H9 (cell line): ENCODE data around the gene SEPTIN12. TPM values are rescaled to one million over a fixed set of nuclear protein-coding genes. Genes with fewer than 3 reads are reported as not detected.

Experiments
- DNase-seq: peaks from one replicate; pipeline ENCODE4 v3.0.0-alpha.2; 2017
- H2AFZ ChIP-seq: one replicate; pipeline ENCODE4 v1.6.1; 2013; ENCODE audit warnings: mild to moderate bottlenecking, low read length, control low read depth, moderate library complexity
- H2AK5ac ChIP-seq: 2 replicates; pipeline ENCODE4 v1.6.1; 2013; ENCODE audit warnings: low read length, control low read depth, mixed read lengths; ENCODE audit not compliant: insufficient read length
- H2BK120ac ChIP-seq: one replicate; pipeline ENCODE4 v1.6.1; 2013; ENCODE audit warnings: low read depth, mild to moderate bottlenecking, low read length, control low read depth, inconsistent platforms; ENCODE audit not compliant: poor library complexity, severe bottlenecking
- H2BK12ac ChIP-seq: 2 replicates; pipeline ENCODE4 v1.6.1; 2013; ENCODE audit warnings: low read length, control low read depth, mixed read lengths, low read depth; ENCODE audit not compliant: insufficient read length
- H2BK15ac ChIP-seq: 2 replicates; pipeline ENCODE4 v1.6.1; 2013; ENCODE audit warnings: low read depth, low read length, control low read depth
- H2BK20ac ChIP-seq: one replicate; pipeline ENCODE4 v1.6.1; 2013; ENCODE audit warnings: low read depth, mild to moderate bottlenecking, low read length, control low read depth, inconsistent platforms; ENCODE audit not compliant: poor library complexity, severe bottlenecking
- H2BK5ac ChIP-seq: 2 replicates; pipeline ENCODE4 v1.6.1; 2013; ENCODE audit warnings: low read length, control low read depth, mixed read lengths; ENCODE audit not compliant: insufficient read length
- H3K14ac ChIP-seq: 2 replicates; pipeline ENCODE4 v1.6.1; 2013; ENCODE audit warnings: low read length, control low read depth; ENCODE audit not compliant: insufficient read depth
- H3K18ac ChIP-seq: 2 replicates; pipeline ENCODE4 v1.6.1; 2013; ENCODE audit warnings: low read depth, mild to moderate bottlenecking, mixed read lengths, low read length, control low read depth; ENCODE audit not compliant: insufficient read length
- H3K23ac ChIP-seq: 2 replicates; pipeline ENCODE4 v1.6.1; 2013; ENCODE audit warnings: low read length, control low read depth, mixed read lengths, low read depth; ENCODE audit not compliant: insufficient read length
- H3K23me2 ChIP-seq: 2 replicates; pipeline ENCODE4 v1.6.1; 2013; ENCODE audit warnings: low read depth, mild to moderate bottlenecking, mixed read lengths, low read length, control low read depth; ENCODE audit not compliant: insufficient read length, poor library complexity, severe bottlenecking
- H3K27ac ChIP-seq: 2 replicates; pipeline ENCODE4 v1.5.1; 2013; ENCODE audit warnings: low read length, control low read depth, mixed read lengths, low read depth; ENCODE audit not compliant: insufficient read length
- H3K27me3 ChIP-seq: 2 replicates; pipeline ENCODE4 v1.6.1; 2013; ENCODE audit warnings: low read length, control low read depth, inconsistent platforms; ENCODE audit not compliant: insufficient read depth
- H3K4ac ChIP-seq: 2 replicates; pipeline ENCODE4 v1.6.1; 2013; ENCODE audit warnings: low read depth, mild to moderate bottlenecking, control low read depth, inconsistent platforms, low read length, moderate library complexity
- H3K4me1 ChIP-seq: 2 replicates; pipeline ENCODE4 v1.6.1; 2013; ENCODE audit warnings: low read length, control low read depth, inconsistent platforms; ENCODE audit not compliant: insufficient read depth
- H3K4me2 ChIP-seq: 2 replicates; pipeline ENCODE4 v1.6.1; 2013; ENCODE audit warnings: low read length, control low read depth, mixed read lengths; ENCODE audit not compliant: insufficient read length, insufficient read depth
- H3K56ac ChIP-seq: 2 replicates; pipeline ENCODE4 v1.6.1; 2013; ENCODE audit warnings: low read depth, mild to moderate bottlenecking, mixed read lengths, low read length, control low read depth; ENCODE audit not compliant: insufficient read length
- H3K79me1 ChIP-seq: 2 replicates; pipeline ENCODE4 v1.6.1; 2013; ENCODE audit warnings: low read depth, mild to moderate bottlenecking, moderate library complexity, low read length, control low read depth, inconsistent platforms; ENCODE audit not compliant: insufficient read depth, poor library complexity, severe bottlenecking
- H3K79me2 ChIP-seq: 2 replicates; pipeline ENCODE4 v1.6.1; 2013; ENCODE audit warnings: low read length, control low read depth, inconsistent platforms; ENCODE audit not compliant: insufficient read depth
- H3K9ac ChIP-seq: 2 replicates; pipeline ENCODE4 v1.6.1; 2013; ENCODE audit warnings: low read length, control low read depth, mixed read lengths; ENCODE audit not compliant: insufficient read length; ENCODE audit errors: extremely low read depth
- H3K9me3 ChIP-seq: one replicate; pipeline ENCODE4 v1.6.1; 2013; ENCODE audit warnings: low read depth, low read length, inconsistent platforms; ENCODE audit not compliant: control insufficient read depth
- H3T11ph ChIP-seq: one replicate; pipeline ENCODE4 v1.6.1; 2013; ENCODE audit warnings: mild to moderate bottlenecking, low read length, control low read depth, inconsistent platforms
- H4K20me1 ChIP-seq: one replicate; pipeline ENCODE4 v1.6.1; 2013; ENCODE audit not compliant: control insufficient read depth, insufficient read length, insufficient read depth
- H4K5ac ChIP-seq: 2 replicates; pipeline ENCODE4 v1.6.1; 2013; ENCODE audit warnings: low read depth, mild to moderate bottlenecking, mixed read lengths, low read length, control low read depth; ENCODE audit not compliant: insufficient read length
- H4K8ac ChIP-seq: replicated peaks from 2 replicates; pipeline ENCODE4 v1.6.1; 2013; ENCODE audit warnings: low read length, control low read depth, mixed read lengths, low read depth; ENCODE audit not compliant: insufficient read length
- H4K91ac ChIP-seq: 2 replicates; pipeline ENCODE4 v1.6.1; 2013; ENCODE audit warnings: low read depth, mild to moderate bottlenecking, moderate library complexity, mixed read lengths, low read length, control low read depth; ENCODE audit not compliant: insufficient read length
- H3K27ac Mint-ChIP-seq, 3 experiments: 2 replicates in 2 of 3; 3 replicates in 1 of 3; pipeline ENCODE4 v1.8.0; 2020 to 2021; ENCODE audit warnings: mixed read lengths in 3 of 3, mild to moderate bottlenecking in 1 of 3, moderate library complexity in 1 of 3
- H3K27me3 Mint-ChIP-seq: 2 replicates; pipeline ENCODE4 v1.8.0; 2021; ENCODE audit warnings: low read depth, mild to moderate bottlenecking, moderate library complexity, mixed read lengths
- H3K36me3 Mint-ChIP-seq, 3 experiments: 2 replicates in 2 of 3; 3 replicates in 1 of 3; pipeline ENCODE4 v1.8.0; 2020 to 2021; ENCODE audit warnings: low read depth in 3 of 3, mixed read lengths in 3 of 3; ENCODE audit not compliant: insufficient read depth in 1 of 3
- H3K4me1 Mint-ChIP-seq, 2 experiments: 2 replicates each; pipeline ENCODE4 v1.8.0; 2020; ENCODE audit warnings: mixed read lengths in 2 of 2
- H3K4me3 Mint-ChIP-seq, 2 experiments: 2 replicates in 1 of 2; 3 replicates in 1 of 2; pipeline ENCODE4 v1.8.0; 2020 to 2021; ENCODE audit warnings: mild to moderate bottlenecking in 2 of 2, mixed read lengths in 2 of 2, moderate library complexity in 1 of 2
- H3K9me3 Mint-ChIP-seq, 2 experiments: 2 replicates in 1 of 2; 3 replicates in 1 of 2; pipeline ENCODE4 v1.8.0; 2020; ENCODE audit warnings: mild to moderate bottlenecking in 2 of 2, mixed read lengths in 2 of 2, moderate library complexity in 1 of 2
- WGBS: extraction: QIAGEN DNeasy Blood & Tissue Kit; methylation state at CpG from one replicate; pipeline ENCODE4 v1.1.7; 2013; ENCODE audit warnings: missing lambda C conversion rate, low lambda C conversion rate, mixed read lengths; ENCODE audit not compliant: insufficient read length; ENCODE audit errors: extremely low coverage; 5-methylcytosine and 5-hydroxymethylcytosine counted together
- total RNA-seq: library from RNA; stranded (reverse); gene quantifications from 2 replicates; pipeline ENCODE4 v1.2.1, GENCODE V29; 2021
- TF ChIP-seq, protein P1 (sequence below): fragments of 200-600 bp; sonication (generic); conservative IDR thresholded peaks from 3 replicates; pipeline ENCODE4 v1.8.0; 2021; ENCODE audit warnings: antibody characterized with exemption, mild to moderate bottlenecking

Gene SEPTIN12
- total RNA-seq, 1 experiment from 2014 or later = 0.48 TPM

DNA sequence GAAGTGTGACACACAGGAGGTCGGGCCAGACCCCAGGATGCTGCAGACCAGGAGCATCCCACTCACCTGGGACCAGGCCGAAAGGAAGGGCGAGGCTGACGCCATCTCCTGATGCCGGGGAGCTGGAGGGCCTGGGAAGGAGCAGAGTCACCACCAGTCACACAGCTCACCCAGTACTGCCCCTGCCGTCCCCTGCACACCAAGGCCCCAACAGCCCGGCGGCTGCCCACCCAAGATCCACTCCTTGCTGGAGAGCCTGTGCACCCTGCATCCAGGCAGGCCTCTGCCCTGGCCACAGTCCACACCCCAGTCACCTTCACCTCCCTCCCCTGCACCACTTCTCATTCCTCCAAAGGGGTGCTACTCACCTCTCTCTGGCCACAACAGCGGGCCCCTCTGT, 25.9 kb downstream of the SEPTIN12 start:
- Histone ChIP-seq H2BK5ac (no peak overlapping the region), H2BK12ac (no peak overlapping the region), H3K4me1 (no peaks in the 10 kb centered on the region), H4K20me1 (no peaks in the 10 kb centered on the region), H3K27ac (no peak overlapping the region), H3K79me2 (no peaks in the 10 kb centered on the region), H3K14ac (no peak overlapping the region), H4K8ac (no peak overlapping the region), H3K79me1 (no peaks in the 10 kb centered on the region), H2BK120ac (no peak overlapping the region), H3K4ac (no peak overlapping the region), H3K18ac (no peak overlapping the region), H3K27me3 (no peaks in the 10 kb centered on the region), H3K23ac (no peak overlapping the region), H2AK5ac (no peak overlapping the region), H3K23me2 (no peaks in the 10 kb centered on the region), H3K4me2 (no peak overlapping the region), H3K9ac (no peak overlapping the region), H2AFZ (no peak overlapping the region), H3K56ac (no peak overlapping the region), H4K91ac (no peak overlapping the region), H4K5ac (no peak overlapping the region), H2BK20ac (no peak overlapping the region), H3K9me3 (no peaks in the 10 kb centered on the region), H2BK15ac (no peak overlapping the region), H3T11ph (no peak overlapping the region)
- H3K27ac Mint-ChIP-seq = no peak overlapping the region
- WGBS = no CpG with 5 or more reads among the region's 9 CpGs
- TF ChIP-seq, protein P1, sequence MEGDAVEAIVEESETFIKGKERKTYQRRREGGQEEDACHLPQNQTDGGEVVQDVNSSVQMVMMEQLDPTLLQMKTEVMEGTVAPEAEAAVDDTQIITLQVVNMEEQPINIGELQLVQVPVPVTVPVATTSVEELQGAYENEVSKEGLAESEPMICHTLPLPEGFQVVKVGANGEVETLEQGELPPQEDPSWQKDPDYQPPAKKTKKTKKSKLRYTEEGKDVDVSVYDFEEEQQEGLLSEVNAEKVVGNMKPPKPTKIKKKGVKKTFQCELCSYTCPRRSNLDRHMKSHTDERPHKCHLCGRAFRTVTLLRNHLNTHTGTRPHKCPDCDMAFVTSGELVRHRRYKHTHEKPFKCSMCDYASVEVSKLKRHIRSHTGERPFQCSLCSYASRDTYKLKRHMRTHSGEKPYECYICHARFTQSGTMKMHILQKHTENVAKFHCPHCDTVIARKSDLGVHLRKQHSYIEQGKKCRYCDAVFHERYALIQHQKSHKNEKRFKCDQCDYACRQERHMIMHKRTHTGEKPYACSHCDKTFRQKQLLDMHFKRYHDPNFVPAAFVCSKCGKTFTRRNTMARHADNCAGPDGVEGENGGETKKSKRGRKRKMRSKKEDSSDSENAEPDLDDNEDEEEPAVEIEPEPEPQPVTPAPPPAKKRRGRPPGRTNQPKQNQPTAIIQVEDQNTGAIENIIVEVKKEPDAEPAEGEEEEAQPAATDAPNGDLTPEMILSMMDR = no peak
- H3K36me3 Mint-ChIP-seq = peaks cover 31 to 71% (median 63%) of the 10 kb centered on the region in 3 experiments
- H3K9me3 Mint-ChIP-seq = no peaks in the 10 kb centered on the region
- H3K27me3 Mint-ChIP-seq = no peaks in the 10 kb centered on the region
- DNase-seq = no peak
- H3K4me1 Mint-ChIP-seq = peaks cover 7 to 8% of the 10 kb centered on the region in 2 experiments
- no peak overlapping the region for H3K4me3 Mint-ChIP-seq
